ENCODE results near the gene CPSF4. TPM values are rescaled to one million over a fixed set of nuclear protein-coding genes. Genes with fewer than 3 reads are reported as not detected.

CPSF4 gene
- total RNA-seq: 10 to 100 TPM; 16.6 to 39.2 TPM

DNA sequence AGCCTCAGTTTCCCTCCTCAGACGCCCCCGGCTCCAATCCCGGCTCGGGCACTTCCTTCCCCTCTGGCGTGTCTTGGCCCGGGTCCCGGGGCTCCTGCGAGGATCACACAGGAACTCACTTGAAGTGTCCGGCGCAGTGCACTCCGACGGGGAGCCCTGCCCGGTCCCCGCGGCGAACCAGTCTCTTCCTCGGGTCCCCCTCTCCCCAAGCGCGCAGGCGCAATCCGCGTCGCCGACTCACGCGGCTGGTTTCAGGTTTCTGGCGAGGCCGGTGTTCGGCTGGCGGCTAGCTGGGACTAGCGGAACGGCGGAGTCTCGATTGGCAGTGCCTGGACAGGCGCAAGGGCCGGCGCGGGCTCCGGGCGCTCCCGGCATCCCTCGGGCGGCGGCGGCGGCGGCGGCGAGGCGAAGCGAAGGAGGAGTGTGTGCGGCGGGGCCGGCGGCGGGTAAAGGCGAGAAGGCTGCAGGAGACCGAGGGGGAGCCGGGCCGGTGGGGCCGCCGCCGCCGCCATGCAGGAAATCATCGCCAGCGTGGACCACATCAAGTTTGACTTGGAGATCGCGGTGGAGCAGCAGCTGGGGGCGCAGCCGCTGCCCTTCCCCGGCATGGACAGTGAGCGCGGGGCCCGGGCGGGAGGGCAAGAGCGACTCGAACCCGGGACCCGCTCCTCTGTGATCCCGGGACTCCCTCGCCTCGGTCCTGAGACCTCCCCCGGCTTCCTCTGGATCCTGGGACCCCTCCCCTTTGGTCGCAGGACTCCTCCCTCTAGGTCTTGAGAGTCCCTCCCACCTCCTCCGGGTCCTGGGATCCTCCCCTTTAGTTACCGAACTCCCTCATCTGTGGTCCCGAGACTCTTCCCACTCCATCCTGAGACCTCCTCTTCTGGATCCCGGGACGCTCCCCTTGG lies at the start of gene CPSF4, which contains the start of gene PTCD1:
TSS of gene CPSF4 (plus strand) at position 371 of the 908 bp plus-strand sequence. CDS start at position 511, 140 bp downstream.
TSS of gene PTCD1 (minus strand) at position 226 of the 908 bp plus-strand sequence. CDS start 3,556 bp downstream, outside the sequence.
- intact Hi-C loops (cut with DNase I): no loop called here
- Histone ChIP-seq H3K9ac (ENCODE audit: low read depth in 2 of 2, low read length in 2 of 2) (peak within 1 kb of the TSS; percentile 90 to 91), H3K4me1 (peaks cover 7% of the 10 kb centered on the region), H3K27me3 (no peaks in the 10 kb centered on the region), H3K27ac (peak within 1 kb of the TSS; percentile 84), H3K9me3 (no peaks in the 10 kb centered on the region), H3K36me3 (no peaks in the 10 kb centered on the region), H3K4me3 (peak within 1 kb of the TSS; percentile 100)
- TF ChIP-seq, protein P1, sequence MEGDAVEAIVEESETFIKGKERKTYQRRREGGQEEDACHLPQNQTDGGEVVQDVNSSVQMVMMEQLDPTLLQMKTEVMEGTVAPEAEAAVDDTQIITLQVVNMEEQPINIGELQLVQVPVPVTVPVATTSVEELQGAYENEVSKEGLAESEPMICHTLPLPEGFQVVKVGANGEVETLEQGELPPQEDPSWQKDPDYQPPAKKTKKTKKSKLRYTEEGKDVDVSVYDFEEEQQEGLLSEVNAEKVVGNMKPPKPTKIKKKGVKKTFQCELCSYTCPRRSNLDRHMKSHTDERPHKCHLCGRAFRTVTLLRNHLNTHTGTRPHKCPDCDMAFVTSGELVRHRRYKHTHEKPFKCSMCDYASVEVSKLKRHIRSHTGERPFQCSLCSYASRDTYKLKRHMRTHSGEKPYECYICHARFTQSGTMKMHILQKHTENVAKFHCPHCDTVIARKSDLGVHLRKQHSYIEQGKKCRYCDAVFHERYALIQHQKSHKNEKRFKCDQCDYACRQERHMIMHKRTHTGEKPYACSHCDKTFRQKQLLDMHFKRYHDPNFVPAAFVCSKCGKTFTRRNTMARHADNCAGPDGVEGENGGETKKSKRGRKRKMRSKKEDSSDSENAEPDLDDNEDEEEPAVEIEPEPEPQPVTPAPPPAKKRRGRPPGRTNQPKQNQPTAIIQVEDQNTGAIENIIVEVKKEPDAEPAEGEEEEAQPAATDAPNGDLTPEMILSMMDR (IDR thresholded peaks at IDR 0.05): no peak
- peak; percentile 97 for DNase-seq

DNA sequence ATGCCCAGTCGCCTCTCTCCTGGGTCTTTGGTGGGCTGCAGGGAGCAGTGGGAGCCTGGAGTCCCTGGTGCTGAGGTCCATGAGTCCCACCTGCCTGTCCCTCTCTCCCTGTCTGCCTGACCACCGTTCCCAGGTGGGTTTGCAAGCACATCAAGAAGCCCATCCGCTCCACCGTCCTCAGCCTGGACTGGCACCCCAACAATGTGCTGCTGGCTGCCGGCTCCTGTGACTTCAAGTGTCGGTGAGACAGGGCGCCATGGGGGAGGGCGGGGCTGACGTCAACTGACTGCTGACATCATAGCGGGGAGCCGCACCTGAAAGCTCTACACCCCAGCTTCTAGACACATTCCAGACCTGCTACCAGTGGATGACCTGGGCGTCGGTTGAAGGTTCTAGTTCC lies 49.0 kb upstream of the CPSF4 start:
- peaks cover 16% of the 10 kb centered on the region for H3K36me3 ChIP-seq
- TF ChIP-seq, protein P1 (IDR thresholded peaks at IDR 0.05): no peak
- H3K4me1 ChIP-seq: peaks cover 7% of the 10 kb centered on the region
- H3K4me3 ChIP-seq: no peak overlapping the region
- no peak for DNase-seq
- no peaks in the 10 kb centered on the region for H3K27me3 ChIP-seq
- no peak overlapping the region for H3K9ac ChIP-seq (ENCODE audit: low read depth in 2 of 2, low read length in 2 of 2)
- intact Hi-C loops (cut with DNase I): no loop called here
- H3K27ac ChIP-seq: no peak overlapping the region
- no peaks in the 10 kb centered on the region for H3K9me3 ChIP-seq

DNA sequence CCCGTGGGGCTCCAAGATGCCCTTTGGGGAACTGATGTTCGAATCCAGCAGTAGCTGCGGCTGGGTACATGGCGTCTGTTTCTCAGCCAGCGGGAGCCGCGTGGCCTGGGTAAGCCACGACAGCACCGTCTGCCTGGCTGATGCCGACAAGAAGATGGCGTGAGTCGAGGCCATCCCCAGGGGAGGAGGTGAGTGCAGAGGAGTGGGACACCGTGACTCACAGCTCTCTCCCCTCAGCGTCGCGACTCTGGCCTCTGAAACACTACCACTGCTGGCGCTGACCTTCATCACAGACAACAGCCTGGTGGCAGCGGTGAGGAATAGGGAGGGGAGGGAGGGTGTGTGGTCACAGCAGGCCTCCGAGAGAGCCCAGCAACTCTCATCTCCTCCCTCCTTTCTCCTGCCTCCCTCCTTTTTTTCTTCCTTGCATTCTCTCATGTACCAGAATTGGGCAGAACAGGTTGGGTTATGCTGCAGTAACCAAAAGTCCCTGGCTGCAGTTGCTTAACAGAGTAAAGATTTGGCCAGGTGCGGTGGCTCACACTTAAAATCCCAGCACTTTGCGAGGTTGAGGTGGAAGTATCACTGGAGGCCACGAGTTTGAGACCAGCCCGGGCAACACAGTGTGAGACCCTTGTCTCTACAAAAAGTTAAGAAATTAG lies 47.7 kb upstream of the CPSF4 start:
- no peak for DNase-seq
- H3K27me3 ChIP-seq: no peaks in the 10 kb centered on the region
- no peak overlapping the region for H3K9ac ChIP-seq (ENCODE audit: low read depth in 2 of 2, low read length in 2 of 2)
- TF ChIP-seq, protein P1 (IDR thresholded peaks at IDR 0.05): no peak
- no peak overlapping the region for H3K27ac ChIP-seq
- H3K4me3 ChIP-seq: no peak overlapping the region
- H3K9me3 ChIP-seq: no peaks in the 10 kb centered on the region
- intact Hi-C loops (cut with DNase I): no loop called here
- peaks cover 16% of the 10 kb centered on the region for H3K36me3 ChIP-seq
- H3K4me1 ChIP-seq: peaks cover 7% of the 10 kb centered on the region

DNA sequence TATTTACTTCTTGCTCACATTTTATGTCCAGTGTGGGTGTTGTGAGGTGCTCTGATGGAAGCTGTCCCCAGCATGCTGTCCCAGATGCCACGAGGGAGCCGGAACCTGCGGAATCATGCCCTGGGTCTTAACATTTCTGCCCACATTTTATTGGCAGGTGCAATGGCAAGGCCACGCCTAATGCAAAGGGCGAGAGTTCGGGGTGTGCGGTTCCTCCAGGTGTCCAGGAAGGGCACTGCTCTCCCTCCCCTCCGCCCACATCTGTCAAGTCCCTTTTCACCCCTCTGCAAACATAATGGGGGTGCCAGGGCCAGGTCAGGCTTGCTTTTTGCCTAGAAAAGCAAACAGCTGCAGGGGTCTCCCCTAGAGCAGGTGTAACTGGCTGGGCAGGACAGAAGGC lies 46.7 kb upstream of the CPSF4 start:
- peak; percentile 53 for DNase-seq
- TF ChIP-seq, protein P1 (IDR thresholded peaks at IDR 0.05): no peak

DNA sequence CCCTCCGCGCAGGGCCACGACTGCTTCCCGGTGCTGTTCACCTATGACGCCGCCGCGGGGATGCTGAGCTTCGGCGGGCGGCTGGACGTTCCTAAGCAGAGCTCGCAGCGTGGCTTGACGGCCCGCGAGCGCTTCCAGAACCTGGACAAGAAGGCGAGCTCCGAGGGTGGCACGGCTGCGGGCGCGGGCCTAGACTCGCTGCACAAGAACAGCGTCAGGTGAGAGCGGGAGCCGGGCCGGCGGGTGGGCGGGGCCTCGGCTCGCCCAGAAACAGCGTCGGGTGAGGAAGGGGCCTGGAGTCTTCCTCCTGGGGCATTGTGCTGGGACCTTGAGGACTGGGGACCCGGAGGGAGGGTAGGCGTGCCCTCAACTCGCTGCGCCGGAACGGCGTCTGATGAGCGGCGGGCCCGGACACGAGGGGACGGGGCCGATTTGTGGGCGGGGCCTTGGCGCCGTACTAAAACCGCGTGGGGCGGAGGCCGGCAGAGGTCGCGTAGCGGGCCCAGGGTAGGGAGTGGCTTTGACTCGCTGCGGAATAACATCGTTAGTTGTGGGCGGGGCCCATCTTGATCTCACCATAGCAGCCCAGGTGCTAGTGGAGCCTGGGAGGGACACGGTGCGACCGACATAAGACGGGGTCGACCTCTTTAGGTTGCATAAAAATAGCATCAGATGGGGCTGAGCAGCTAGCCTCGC lies 45.9 kb upstream of the CPSF4 start:
- DNase-seq: peak; percentile 91
- Histone ChIP-seq H3K4me1 (peaks cover 7% of the 10 kb centered on the region), H3K4me3 (peak overlapping the region; percentile 40), H3K9ac (ENCODE audit: low read depth in 2 of 2, low read length in 2 of 2) (peak overlapping the region; percentile 63 to 72), H3K27me3 (no peaks in the 10 kb centered on the region), H3K9me3 (no peaks in the 10 kb centered on the region), H3K27ac (peak overlapping the region; percentile 54), H3K36me3 (peaks cover 23% of the 10 kb centered on the region)
- intact Hi-C loops (cut with DNase I): no loop called here
- TF ChIP-seq, protein P1 (IDR thresholded peaks at IDR 0.05): no peak

More for the DNA sequence above, 46.7 kb upstream of the CPSF4 start:
- H3K27me3 ChIP-seq: no peaks in the 10 kb centered on the region
- H3K4me1 ChIP-seq: peaks cover 7% of the 10 kb centered on the region
- H3K36me3 ChIP-seq: peaks cover 17% of the 10 kb centered on the region
- intact Hi-C loops (cut with DNase I): no loop called here
- peak overlapping the region; percentile 40 for H3K4me3 ChIP-seq
- H3K9ac ChIP-seq (ENCODE audit: low read depth in 2 of 2, low read length in 2 of 2): peak overlapping the region in 1 of 2 donors; percentile 72
- no peaks in the 10 kb centered on the region for H3K9me3 ChIP-seq
- peak overlapping the region; percentile 54 for H3K27ac ChIP-seq

Measured in colonic mucosa (tissue), 4 donors.